ENCODE measurements around the gene PRR35. TPM values are rescaled to one million over a fixed set of nuclear protein-coding genes. Genes with fewer than 3 reads are reported as not detected.

Gene PRR35
- polyA plus RNA-seq, 1 donor (not counting 4 experiments of a cell fraction or from before 2014, with no cell fraction given): not detected

DNA sequence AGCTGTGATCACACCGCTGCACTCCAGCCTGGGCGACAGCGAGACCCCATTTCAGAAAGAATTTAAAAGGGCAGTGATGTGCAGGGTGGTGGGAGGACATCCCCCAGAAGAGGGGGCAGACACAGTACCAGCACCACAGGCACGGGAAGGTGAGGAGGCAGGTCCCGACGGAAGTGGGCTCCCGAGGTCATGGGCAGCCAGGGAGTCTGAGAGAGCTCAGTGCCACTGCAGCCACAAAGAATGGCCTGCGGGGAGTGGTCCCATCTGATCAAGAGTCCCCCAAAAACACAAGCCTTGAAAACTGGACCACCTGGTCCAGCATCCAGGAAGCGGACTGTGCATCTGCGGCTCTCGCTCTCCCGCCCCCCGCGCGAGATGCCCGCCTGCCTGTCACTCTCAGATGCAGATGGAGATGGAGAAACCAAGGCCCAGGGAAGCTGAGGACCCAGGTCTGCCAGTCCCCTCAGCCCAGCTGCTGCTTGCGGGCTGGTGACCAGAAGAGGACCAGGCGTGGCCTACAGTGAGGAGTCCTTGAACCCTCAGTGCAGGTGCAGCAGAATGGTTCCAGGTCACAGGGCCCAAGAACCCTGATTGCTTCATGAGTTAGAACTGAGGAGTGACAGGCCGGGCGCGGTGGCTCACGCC, 37.0 kb upstream of the PRR35 start:
- no peak overlapping the region for H3K27ac ChIP-seq (ENCODE audit: control insufficient read depth, insufficient read depth, low read length)
- TF ChIP-seq EZH2 (IDR thresholded peaks at IDR 0.05; ENCODE audit: low read length): no peak
- H3K36me3 ChIP-seq (ENCODE audit: control insufficient read depth in 2 of 2, extremely low read depth in 1 of 2, insufficient read depth in 2 of 2, low read length in 2 of 2): peaks cover 6 to 15% of the 10 kb centered on the region in 2 experiments
- H3K79me2 ChIP-seq (ENCODE audit: control insufficient read depth, insufficient read depth, low read length): peaks cover 27% of the 10 kb centered on the region
- H3K9me1 ChIP-seq (ENCODE audit: control insufficient read depth, extremely low read depth, insufficient read depth, low read length): peaks cover 4% of the 10 kb centered on the region
- dilution Hi-C loops (cut with MboI; ENCODE audit: extremely low pct_ligation_motif_present, low sequenced_read_pairs): no loop called here
- peaks cover 29% of the 10 kb centered on the region for H3K4me1 ChIP-seq (ENCODE audit: control insufficient read depth, extremely low read depth, insufficient read depth, low read length)
- H4K20me1 ChIP-seq (ENCODE audit: control insufficient read depth, extremely low read depth, insufficient read depth, low read length): peaks cover 9% of the 10 kb centered on the region
- no peaks in the 10 kb centered on the region for H3K27me3 ChIP-seq (ENCODE audit: control insufficient read depth, extremely low read depth, insufficient read depth, low read length)
- DNase-seq (ENCODE audit: low read depth, low spot score) (no peak), FAIRE-seq (no peak)
- H2AFZ ChIP-seq (ENCODE audit: control insufficient read depth, low read length): no peak overlapping the region
- H3K4me2 ChIP-seq (ENCODE audit: control insufficient read depth, extremely low read depth, insufficient read depth, low read depth, low read length): no peak overlapping the region
- no peaks in the 10 kb centered on the region for H3K9me3 ChIP-seq (ENCODE audit: control insufficient read depth, low read depth, low read length)
- no peak overlapping the region for H3K9ac ChIP-seq (ENCODE audit: control insufficient read depth, extremely low read depth, insufficient read depth, low read length)
- no peak overlapping the region for H3K4me3 ChIP-seq (ENCODE audit: control insufficient read depth in 2 of 3, extremely low read depth in 1 of 3, insufficient read depth in 2 of 3, low read depth in 1 of 3, low read length in 3 of 3)

DNA sequence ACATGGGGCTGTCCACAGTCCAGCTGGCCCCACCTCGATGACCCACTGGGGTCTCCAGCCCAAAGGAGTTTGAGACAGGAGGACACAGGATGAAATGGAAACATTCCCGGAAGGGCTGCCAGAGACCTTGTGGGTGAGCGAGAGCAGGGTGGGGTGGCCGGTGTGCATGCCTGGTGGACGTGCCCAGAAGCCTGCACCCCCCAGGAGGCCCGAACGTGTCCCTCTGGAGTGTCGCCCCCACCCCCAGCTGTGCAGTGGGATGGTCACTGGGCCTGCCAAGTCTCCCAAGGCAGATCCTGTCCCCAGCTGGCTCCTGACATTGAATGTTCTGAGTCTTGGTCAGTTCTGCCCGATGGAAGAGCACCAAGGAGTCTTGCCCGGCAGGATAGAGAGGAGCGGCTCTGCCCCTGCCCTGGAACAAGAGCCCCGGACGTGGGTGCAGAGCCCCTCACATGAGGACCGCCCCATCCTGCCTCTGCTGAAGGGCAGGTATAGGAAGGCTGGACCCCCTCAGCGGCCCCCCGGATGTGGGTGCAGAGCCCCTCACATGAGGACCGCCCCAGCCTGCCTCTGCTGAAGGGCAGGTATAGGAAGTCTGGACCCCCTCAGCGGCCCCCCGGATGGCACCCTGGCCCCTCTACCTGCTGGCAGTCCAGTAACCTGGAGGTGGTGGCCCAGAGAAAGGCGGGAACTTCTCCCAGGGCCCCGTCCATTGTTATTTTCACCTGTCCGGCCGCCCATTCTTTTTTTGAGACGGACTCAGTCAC, 35.7 kb upstream of the PRR35 start:
- Histone ChIP-seq H3K27ac (ENCODE audit: control insufficient read depth, insufficient read depth, low read length) (no peak overlapping the region), H3K79me2 (ENCODE audit: control insufficient read depth, insufficient read depth, low read length) (peaks cover 39% of the 10 kb centered on the region), H4K20me1 (ENCODE audit: control insufficient read depth, extremely low read depth, insufficient read depth, low read length) (peaks cover 16% of the 10 kb centered on the region), H3K9ac (ENCODE audit: control insufficient read depth, extremely low read depth, insufficient read depth, low read length) (no peak overlapping the region), H3K4me3 (ENCODE audit: control insufficient read depth in 2 of 3, extremely low read depth in 1 of 3, insufficient read depth in 2 of 3, low read depth in 1 of 3, low read length in 3 of 3) (no peak overlapping the region), H3K9me1 (ENCODE audit: control insufficient read depth, extremely low read depth, insufficient read depth, low read length) (peaks cover 4% of the 10 kb centered on the region), H3K27me3 (ENCODE audit: control insufficient read depth, extremely low read depth, insufficient read depth, low read length) (no peaks in the 10 kb centered on the region), H3K9me3 (ENCODE audit: control insufficient read depth, low read depth, low read length) (no peaks in the 10 kb centered on the region), H2AFZ (ENCODE audit: control insufficient read depth, low read length) (no peak overlapping the region), H3K4me1 (ENCODE audit: control insufficient read depth, extremely low read depth, insufficient read depth, low read length) (peaks cover 37% of the 10 kb centered on the region), H3K4me2 (ENCODE audit: control insufficient read depth, extremely low read depth, insufficient read depth, low read depth, low read length) (no peak overlapping the region), H3K36me3 (ENCODE audit: control insufficient read depth in 2 of 2, extremely low read depth in 1 of 2, insufficient read depth in 2 of 2, low read length in 2 of 2) (peaks cover 2 to 9% of the 10 kb centered on the region in 2 experiments)
- FAIRE-seq: no peak
- no peak for TF ChIP-seq EZH2 (IDR thresholded peaks at IDR 0.05; ENCODE audit: low read length)
- TF ChIP-seq, protein P1, sequence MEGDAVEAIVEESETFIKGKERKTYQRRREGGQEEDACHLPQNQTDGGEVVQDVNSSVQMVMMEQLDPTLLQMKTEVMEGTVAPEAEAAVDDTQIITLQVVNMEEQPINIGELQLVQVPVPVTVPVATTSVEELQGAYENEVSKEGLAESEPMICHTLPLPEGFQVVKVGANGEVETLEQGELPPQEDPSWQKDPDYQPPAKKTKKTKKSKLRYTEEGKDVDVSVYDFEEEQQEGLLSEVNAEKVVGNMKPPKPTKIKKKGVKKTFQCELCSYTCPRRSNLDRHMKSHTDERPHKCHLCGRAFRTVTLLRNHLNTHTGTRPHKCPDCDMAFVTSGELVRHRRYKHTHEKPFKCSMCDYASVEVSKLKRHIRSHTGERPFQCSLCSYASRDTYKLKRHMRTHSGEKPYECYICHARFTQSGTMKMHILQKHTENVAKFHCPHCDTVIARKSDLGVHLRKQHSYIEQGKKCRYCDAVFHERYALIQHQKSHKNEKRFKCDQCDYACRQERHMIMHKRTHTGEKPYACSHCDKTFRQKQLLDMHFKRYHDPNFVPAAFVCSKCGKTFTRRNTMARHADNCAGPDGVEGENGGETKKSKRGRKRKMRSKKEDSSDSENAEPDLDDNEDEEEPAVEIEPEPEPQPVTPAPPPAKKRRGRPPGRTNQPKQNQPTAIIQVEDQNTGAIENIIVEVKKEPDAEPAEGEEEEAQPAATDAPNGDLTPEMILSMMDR (optimal IDR thresholded peaks at IDR 0.05 in 1 of 3, IDR thresholded peaks at IDR 0.05 in 1 of 3, conservative IDR thresholded peaks at IDR 0.05 in 1 of 3; ENCODE audit: extremely low read depth in 1 of 3, insufficient read depth in 2 of 3, low read length in 3 of 3): no peak
- DNase-seq (ENCODE audit: low read depth, low spot score): no peak
- dilution Hi-C loops (cut with MboI; ENCODE audit: extremely low pct_ligation_motif_present, low sequenced_read_pairs): no loop called here

All from keratinocyte (primary cell).